HG03025 (cell line): ENCODE data around the gene TMEM134.

Experiments used
- ATAC-seq: cut with Tn5 transposase; IDR thresholded peaks from one replicate; pipeline ENCODE4 v1.9.1; 2021; ENCODE audit warnings: mild to moderate bottlenecking, moderate library complexity; ENCODE audit not compliant: unreplicated experiment, low FRiP score

The TMEM134 gene

GRCh38 chr11:67463680-67464410 lies 5.2 kb downstream of the TMEM134 start:
- no peak for ATAC-seq

GRCh38 chr11:67463186-67463585 lies 5.9 kb downstream of the TMEM134 start:
- ATAC-seq = no peak

GRCh38 chr11:67458266-67458665 lies 10.8 kb downstream of the TMEM134 start:
- ATAC-seq = no peak

- no peak for ATAC-seq
These were observed 11.6 kb downstream of the TMEM134 start for GRCh38 chr11:67457453-67457852.

- ATAC-seq = no peak
These were observed 12.9 kb downstream of the TMEM134 start for GRCh38 chr11:67456068-67456705.

- no peak for ATAC-seq
These were observed 14.0 kb downstream of the TMEM134 start, which contains the start of gene CABP4 for GRCh38 chr11:67455054-67455453. CABP4 (plus strand) TSS chr11:67455354; CDS start chr11:67455424, 70 bp downstream.

- no peak for ATAC-seq
These were observed 15.0 kb downstream of the TMEM134 start for GRCh38 chr11:67453816-67454732.

GRCh38 chr11:67452141-67452952 lies 16.7 kb downstream of the TMEM134 start, which contains the start of gene GPR152:
GPR152 (minus strand) TSS chr11:67452729; CDS start chr11:67452724, 5 bp downstream.
- no peak for ATAC-seq

GRCh38 chr11:67451658-67451976 lies 17.4 kb downstream of the TMEM134 start:
- no peak for ATAC-seq

- no peak for ATAC-seq
These were observed 18.0 kb downstream of the TMEM134 start for GRCh38 chr11:67450796-67451657.

- ATAC-seq = no peak
These were observed 19.8 kb downstream of the TMEM134 start for GRCh38 chr11:67449116-67449844.

- ATAC-seq = no peak
These were observed 20.8 kb downstream of the TMEM134 start for GRCh38 chr11:67448220-67448609.

- no peak for ATAC-seq
These were observed 23.5 kb downstream of the TMEM134 start for GRCh38 chr11:67445515-67445914.

- ATAC-seq = no peak
These were observed 26.3 kb downstream of the TMEM134 start for GRCh38 chr11:67442504-67443404.

- no peak for ATAC-seq
These were observed 27.2 kb downstream of the TMEM134 start for GRCh38 chr11:67441731-67442351.

- ATAC-seq = no peak
These were observed 27.9 kb downstream of the TMEM134 start for GRCh38 chr11:67441098-67441563.
